ENCODE measurements around the gene NMT1. TPM values are rescaled to one million over a fixed set of nuclear protein-coding genes. Genes with fewer than 3 reads are reported as not detected.
A peak's percentile ranks its signal among the peaks of the same experiment; 100 is the strongest.

The NMT1 gene
- total RNA-seq, 1 experiment from 2014 or later = 89.7 TPM

DNA sequence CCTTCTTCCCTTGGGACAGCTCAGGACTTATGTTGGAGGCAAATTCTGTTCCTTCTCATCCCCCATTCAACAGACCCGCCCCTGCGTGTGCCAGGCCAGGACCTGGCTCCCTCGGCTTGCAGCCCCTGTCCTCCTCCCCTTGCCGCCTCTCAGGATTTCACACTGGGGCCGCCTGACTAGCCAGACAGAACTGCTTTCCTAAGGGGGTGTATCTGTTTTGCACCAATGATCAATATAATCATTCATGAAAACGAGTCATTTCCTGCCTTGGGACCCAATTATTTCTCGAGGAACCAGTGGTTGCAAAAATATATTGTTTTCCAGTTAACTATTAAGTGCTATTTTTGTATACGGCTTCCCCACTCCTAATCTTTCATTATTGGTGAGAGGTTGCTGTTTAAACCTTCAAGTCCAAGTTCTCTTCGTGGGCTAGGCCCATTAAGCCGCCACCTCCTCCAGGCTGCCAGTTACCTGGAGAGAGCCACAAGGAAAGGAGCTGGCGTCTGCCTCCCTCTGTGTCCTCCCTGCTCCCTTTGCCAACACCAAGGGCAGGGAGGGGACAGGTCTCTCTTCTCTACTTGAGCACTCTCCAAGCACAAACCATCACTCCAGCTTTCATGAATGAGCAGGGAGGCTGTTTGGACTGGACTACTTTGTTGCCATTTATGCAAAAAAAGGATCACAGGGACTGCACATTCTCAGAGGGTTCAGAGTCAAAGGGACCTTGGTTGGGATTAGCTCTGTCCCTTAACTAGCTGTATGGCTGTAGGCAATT is 18.6 kb upstream of the NMT1 start:
- Mint-ChIP-seq H3K4me3 (ENCODE audit: unreplicated experiment) (peak overlapping the region; percentile 62), H3K36me3 (ENCODE audit: insufficient read depth, unreplicated experiment) (peaks cover 13% of the 10 kb centered on the region), H3K27me3 (ENCODE audit: insufficient read depth, unreplicated experiment) (no peaks in the 10 kb centered on the region), H3K9me3 (ENCODE audit: unreplicated experiment) (no peaks in the 10 kb centered on the region), H3K4me1 (ENCODE audit: insufficient read depth, unreplicated experiment) (peaks cover 28% of the 10 kb centered on the region), H3K27ac (ENCODE audit: low read depth, unreplicated experiment) (no peak overlapping the region)
- ChIA-PET CTCF (interaction anchor here (0.9 to 1.8 kb wide), 5 partner anchors 12 to 93 kb away, joined by 4 to 5 read pairs (median 4); partner anchors contain the start of gene ACBD4), POLR2A (interaction anchor here (0.9 to 10.6 kb wide), 10 partner anchors 8 to 143 kb away, joined by 3 to 180 read pairs (median 6); partner anchors contain the start of genes EFTUD2 and NMT1)
- intact Hi-C loops (cut with micrococcal nuclease) = no loop called here
- DNase-seq (ENCODE audit: unreplicated experiment) = no peak
- TF ChIP-seq CTCF (IDR thresholded peaks at IDR 0.05; ENCODE audit: unreplicated experiment) = no peak
- no TSS peak for BruUV-seq (replicated peaks)

- ChIA-PET CTCF (interaction anchor here (0.8 to 1.8 kb wide), 6 partner anchors 12 to 123 kb away, joined by 3 to 5 read pairs (median 4); no protein-coding TSS in a partner anchor), POLR2A (interaction anchor here (0.6 to 10.6 kb wide), 17 partner anchors 8 to 1600 kb away, joined by 3 to 180 read pairs (median 4); partner anchors contain the start of genes HEXIM1 and NMT1)
- TF ChIP-seq CTCF (IDR thresholded peaks at IDR 0.05; ENCODE audit: unreplicated experiment) = no peak
- no TSS peak for BruUV-seq (replicated peaks)
- H3K27me3 Mint-ChIP-seq (ENCODE audit: insufficient read depth, unreplicated experiment) = no peaks in the 10 kb centered on the region
- peaks cover 6% of the 10 kb centered on the region for H3K36me3 Mint-ChIP-seq (ENCODE audit: insufficient read depth, unreplicated experiment)
- peak overlapping the region; percentile 91 for H3K27ac Mint-ChIP-seq (ENCODE audit: low read depth, unreplicated experiment)
- peak overlapping the region; percentile 62 for H3K4me3 Mint-ChIP-seq (ENCODE audit: unreplicated experiment)
- H3K9me3 Mint-ChIP-seq (ENCODE audit: unreplicated experiment) = no peaks in the 10 kb centered on the region
- peaks cover 28% of the 10 kb centered on the region for H3K4me1 Mint-ChIP-seq (ENCODE audit: insufficient read depth, unreplicated experiment)
- peak; percentile 72 for DNase-seq (ENCODE audit: unreplicated experiment)
- intact Hi-C loops (cut with micrococcal nuclease) = no loop called here
Observed at GRCh38 chr17:45043813-45044540, 17.1 kb upstream of the NMT1 start.

DNA sequence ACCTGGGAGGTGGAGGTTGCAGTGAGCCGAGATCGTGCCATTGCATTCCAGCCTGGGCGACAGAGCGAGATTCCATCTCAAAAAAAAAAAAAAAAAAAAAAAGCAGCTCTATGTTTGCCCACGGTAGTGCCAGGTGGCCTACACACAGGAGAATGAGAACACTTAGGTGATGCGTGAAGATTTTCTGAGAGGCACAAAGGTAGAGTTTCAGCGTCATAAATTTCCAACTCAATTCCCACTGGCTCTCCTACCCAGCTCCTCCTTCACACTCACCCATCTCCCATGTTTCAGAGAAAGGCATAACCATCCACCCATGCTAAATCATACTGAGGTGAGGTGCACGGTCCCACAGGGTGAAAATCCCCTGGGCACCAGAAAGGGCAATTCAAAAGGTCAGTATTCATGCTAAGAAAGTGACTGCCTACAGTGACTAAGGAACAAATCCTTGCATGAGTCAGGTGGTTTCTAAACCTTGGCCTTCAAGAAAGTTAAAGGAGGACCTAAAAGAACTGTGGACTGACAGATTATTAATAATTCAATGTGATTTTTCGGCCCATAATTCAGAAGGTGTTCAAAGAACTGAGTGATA is 14.5 kb upstream of the NMT1 start:
- intact Hi-C loops (cut with micrococcal nuclease) = no loop called here
- CTCF ChIA-PET = interaction anchor here (0.5 to 3.6 kb wide), 11 partner anchors 24 to 126 kb away, joined by 3 to 14 read pairs (median 4); partner anchors contain the start of genes ACBD4 and PLCD3
- Mint-ChIP-seq H3K4me1 (ENCODE audit: insufficient read depth, unreplicated experiment) (peaks cover 37% of the 10 kb centered on the region), H3K4me3 (ENCODE audit: unreplicated experiment) (peak overlapping the region; percentile 45), H3K27ac (ENCODE audit: low read depth, unreplicated experiment) (peak overlapping the region; percentile 87), H3K36me3 (ENCODE audit: insufficient read depth, unreplicated experiment) (peaks cover 10% of the 10 kb centered on the region), H3K27me3 (ENCODE audit: insufficient read depth, unreplicated experiment) (no peaks in the 10 kb centered on the region), H3K9me3 (ENCODE audit: unreplicated experiment) (no peaks in the 10 kb centered on the region)
- no TSS peak for BruUV-seq (replicated peaks)
- TF ChIP-seq CTCF (IDR thresholded peaks at IDR 0.05; ENCODE audit: unreplicated experiment) = no peak
- POLR2A ChIA-PET = interaction anchor here (0.6 to 10.6 kb wide), 19 partner anchors 9 to 269 kb away, joined by 3 to 180 read pairs (median 7); partner anchors contain the start of genes ACBD4, EFTUD2, HEXIM1 and HEXIM2
- peak; percentile 50 for DNase-seq (ENCODE audit: unreplicated experiment)
